Endothelial cell of umbilical vein (primary cell): ENCODE results near the gene GALNT2. TPM values are rescaled to one million over a fixed set of nuclear protein-coding genes. Genes with fewer than 3 reads are reported as not detected.

Source experiments
- BruUV-seq: library from RNA; stranded (reverse); fragments of 400-500 nt; replicated peaks from 2 replicates; lab custom pipeline; 2021; lab: Mats Ljungman, UMichigan
- CTCF ChIA-PET: fragments of 300-600, 350-600 bp; sonication (Branson Sonifier 250); formaldehyde crosslinking; loops from one replicate; lab custom pipeline; 2021; ENCODE audit warnings: antibody characterized with exemption, inconsistent platforms; lab: Charles Lee
- POLR2A ChIA-PET: fragments of 300-600, 350-600 bp; sonication (Branson Sonifier 250); formaldehyde crosslinking; loops from one replicate; lab custom pipeline; 2021; ENCODE audit warnings: antibody characterized with exemption, inconsistent platforms; lab: Charles Lee
- DNase-seq: peaks from one replicate; pipeline ENCODE4 v3.0.0-alpha.2; 2011; ENCODE audit warnings: low read depth, low spot score
- FAIRE-seq: peaks from 2 replicates; lab custom pipeline; 2011; peaks lifted over from hg19 to GRCh38; lab: Jason Lieb, UNC
- H2AFZ ChIP-seq: 2 replicates; pipeline ENCODE4 v1.6.0; 2012; ENCODE audit warnings: low read depth, low read length, control low read depth, inconsistent platforms
- H3K27ac ChIP-seq: 2 replicates; pipeline ENCODE4 v1.5.1; 2011; ENCODE audit warnings: low read depth, mild to moderate bottlenecking, control low read depth, low read length, moderate library complexity; ENCODE audit not compliant: insufficient read depth
- H3K27me3 ChIP-seq, 2 experiments: 2 replicates each; pipeline versions ENCODE4 v1.6.0 to v1.6.1; 2011; ENCODE audit warnings: low read length in 2 of 2, mixed read lengths in 1 of 2; ENCODE audit not compliant: control insufficient read depth in 2 of 2, insufficient read depth in 2 of 2
- H3K36me3 ChIP-seq, 2 experiments: 2 replicates in 1 of 2; 3 replicates in 1 of 2; pipeline ENCODE4 v1.5.1; 2011; ENCODE audit warnings: low read length in 2 of 2, mild to moderate bottlenecking in 1 of 2, moderate library complexity in 1 of 2; ENCODE audit not compliant: control insufficient read depth in 2 of 2, insufficient read depth in 2 of 2; ENCODE audit errors: extremely low read depth in 1 of 2
- H3K4me1 ChIP-seq: 3 replicates; pipeline ENCODE4 v1.5.1; 2011; ENCODE audit warnings: mild to moderate bottlenecking, low read length; ENCODE audit not compliant: control insufficient read depth, insufficient read depth; ENCODE audit errors: extremely low read depth
- H3K4me2 ChIP-seq: 2 replicates; pipeline ENCODE4 v1.6.1; 2011; ENCODE audit warnings: low read length, control low read depth, mixed read lengths; ENCODE audit not compliant: insufficient read depth
- H3K4me3 ChIP-seq, 3 experiments: fragments of 200-600 bp in 1 of 3; sonication (generic), shearing (Covaris generic) in 1 of 3; replicated peaks in 1 of 3; 2 replicates each; pipeline ENCODE4 v1.5.1; 2011 to 2016; ENCODE audit warnings: control low read depth in 3 of 3, low read length in 3 of 3, mild to moderate bottlenecking in 2 of 3, inconsistent platforms in 1 of 3, low read depth in 1 of 3, moderate library complexity in 1 of 3; ENCODE audit not compliant: insufficient read depth in 1 of 3
- H3K79me2 ChIP-seq: 2 replicates; pipeline ENCODE4 v1.6.0; 2012; ENCODE audit warnings: low read length, inconsistent platforms; ENCODE audit not compliant: control insufficient read depth, insufficient read depth
- H3K9ac ChIP-seq: replicated peaks from 2 replicates; pipeline ENCODE3; 2011; ENCODE audit warnings: low read length, control low read depth; ENCODE audit not compliant: insufficient read depth; ENCODE audit errors: extremely low read depth
- H3K9me1 ChIP-seq: replicated peaks from 3 replicates; pipeline ENCODE4 v1.6.0; 2011; ENCODE audit warnings: mild to moderate bottlenecking, low read length; ENCODE audit not compliant: control insufficient read depth, insufficient read depth; ENCODE audit errors: extremely low read depth
- H3K9me3 ChIP-seq: replicated peaks from 2 replicates; pipeline ENCODE4 v1.5.1; 2012; ENCODE audit warnings: low read length, inconsistent platforms; ENCODE audit not compliant: control insufficient read depth, insufficient read depth
- H4K20me1 ChIP-seq: replicated peaks from 2 replicates; pipeline ENCODE3; 2011; ENCODE audit warnings: mild to moderate bottlenecking, low read length; ENCODE audit not compliant: control insufficient read depth, insufficient read depth; ENCODE audit errors: extremely low read depth
- EZH2 ChIP-seq: IDR thresholded peaks from 2 replicates; pipeline ENCODE4 v1.6.1; 2012; ENCODE audit warnings: borderline replicate concordance, low read depth, mild to moderate bottlenecking, moderate library complexity, low read length, inconsistent platforms; ENCODE audit not compliant: severe bottlenecking
- FOS ChIP-seq: IDR thresholded peaks from 2 replicates; pipeline ENCODE4 v1.6.1; 2011; ENCODE audit warnings: mild to moderate bottlenecking, low read length, moderate library complexity, borderline replicate concordance; ENCODE audit not compliant: insufficient read depth
- GATA2 ChIP-seq: IDR thresholded peaks from 2 replicates; pipeline ENCODE4 v1.7.0; 2011; ENCODE audit warnings: low read depth, mild to moderate bottlenecking, moderate library complexity, mixed read lengths, low read length; ENCODE audit not compliant: insufficient read length, insufficient read depth
- JUN ChIP-seq: IDR thresholded peaks from 2 replicates; pipeline ENCODE4 v1.6.1; 2011; ENCODE audit warnings: borderline replicate concordance, low read depth; ENCODE audit not compliant: insufficient read length, insufficient read depth
- MYC ChIP-seq: IDR thresholded peaks from one replicate; pipeline ENCODE4 v1.6.1; 2011; ENCODE audit warnings: mild to moderate bottlenecking, low read depth, low read length
- POLR2A ChIP-seq: IDR thresholded peaks from 2 replicates; pipeline ENCODE4 v1.6.1; 2012; ENCODE audit warnings: low read depth, mild to moderate bottlenecking, control low read depth, low read length
- POLR2AphosphoS5 ChIP-seq: IDR thresholded peaks from 2 replicates; pipeline ENCODE4 v1.6.1; 2012; ENCODE audit warnings: low read depth, mild to moderate bottlenecking, control low read depth, low read length, moderate library complexity; ENCODE audit not compliant: insufficient read depth
- dilution Hi-C: fragments of 300-500 bp; cut with MboI; formaldehyde crosslinking; loops from one replicate; pipeline ENCODE4 v1.15.0; 2019; ENCODE audit warnings: low sequenced_read_pairs; ENCODE audit not compliant: extremely low pct_ligation_motif_present
- intact Hi-C: fragments of 100-400 bp; cut with micrococcal nuclease; formaldehyde crosslinking; loops from one replicate; pipeline ENCODE4 v1.10.0; 2022
- polyA plus RNA-seq, 4 experiments: library from polyadenylated mRNA; depleted of rRNA in 3 of 4; stranded (reverse) in 3 of 4; unstranded in 1 of 4; fragments of >200 nt; gene quantifications; 2 replicates each; pipeline versions ENCODE4 v1.2.1 to v1.2.3, GENCODE V29; 2011 to 2012; ENCODE audit warnings: missing spikeins in 1 of 4
- total RNA-seq: library from RNA; stranded (reverse); gene quantifications from 2 replicates; pipeline ENCODE4 v1.2.3, GENCODE V29; 2021
- TF ChIP-seq, protein P1 (sequence below): IDR thresholded peaks from 2 replicates; pipeline ENCODE4 v1.6.1; 2011; ENCODE audit not compliant: insufficient read depth, insufficient read length
- TF ChIP-seq, protein P2 (sequence below), 2 donors: IDR thresholded peaks; 1 replicate in 1 of 2; 2 replicates in 1 of 2; pipeline ENCODE4 v1.5.1; 2011; ENCODE audit warnings: low read length in 2 of 2, mild to moderate bottlenecking in 2 of 2, moderate library complexity in 2 of 2, control low read depth in 1 of 2, inconsistent platforms in 1 of 2, low read depth in 1 of 2; ENCODE audit not compliant: insufficient read depth in 1 of 2; ENCODE audit errors: extremely low read depth in 1 of 2

GALNT2 gene
- total and polyA plus RNA-seq, 2 donors (not counting 3 experiments of a cell fraction or from before 2014, with no cell fraction given) = 56.3 to 77.5 TPM

- H3K4me2 ChIP-seq = peak overlapping the region; percentile 48
- FAIRE-seq = peak; percentile 91
- H3K27ac ChIP-seq = peak overlapping the region; percentile 65
- no peaks in the 10 kb centered on the region for H3K36me3 ChIP-seq
- no peak overlapping the region for H3K4me3 ChIP-seq
- no peaks in the 10 kb centered on the region for H3K27me3 ChIP-seq
- no peaks in the 10 kb centered on the region for H3K9me3 ChIP-seq
- TSS peak; percentile 14 for BruUV-seq
- peaks cover 9% of the 10 kb centered on the region for H3K79me2 ChIP-seq
- peak overlapping the region; percentile 24 for H2AFZ ChIP-seq
- H3K9ac ChIP-seq = peak overlapping the region; percentile 24
- peak; percentile 72 for DNase-seq
- H3K4me1 ChIP-seq = peaks cover 10% of the 10 kb centered on the region
- H4K20me1 ChIP-seq = no peaks in the 10 kb centered on the region
- dilution Hi-C loops = no loop called here
- ChIA-PET POLR2A (no interaction called here), CTCF (interaction anchor here (1.2 to 1.8 kb wide), 3 partner anchors 9 to 92 kb away, joined by 3 to 9 read pairs (median 3); no protein-coding TSS in a partner anchor)
- intact Hi-C loops = no loop called here
- TF ChIP-seq POLR2AphosphoS5 = no peak
- TF ChIP-seq FOS = peak; percentile 73
- TF ChIP-seq POLR2A = no peak
- TF ChIP-seq GATA2 = peak; percentile 49
- peak; percentile 4 for TF ChIP-seq JUN
- no peaks in the 10 kb centered on the region for H3K9me1 ChIP-seq
Measured at GRCh38 chr1:230113593-230114236, 46.7 kb downstream of the GALNT2 start.

- CTCF ChIA-PET = interaction anchor here (1.2 to 1.8 kb wide), 3 partner anchors 10 to 92 kb away, joined by 3 to 9 read pairs (median 3); no protein-coding TSS in a partner anchor
- BruUV-seq = no TSS peak
- POLR2A ChIA-PET = no interaction called here
Measured at GRCh38 chr1:230114237-230114651, 47.2 kb downstream of the GALNT2 start.

More at GRCh38 chr1:230114237-230114651, 47.2 kb downstream of the GALNT2 start:
- no peak overlapping the region for H2AFZ ChIP-seq
- H3K36me3 ChIP-seq = no peaks in the 10 kb centered on the region
- dilution Hi-C loops (no loop called here), intact Hi-C loops (no loop called here)
- FAIRE-seq (no peak), DNase-seq (no peak)
- TF ChIP-seq, protein P1, sequence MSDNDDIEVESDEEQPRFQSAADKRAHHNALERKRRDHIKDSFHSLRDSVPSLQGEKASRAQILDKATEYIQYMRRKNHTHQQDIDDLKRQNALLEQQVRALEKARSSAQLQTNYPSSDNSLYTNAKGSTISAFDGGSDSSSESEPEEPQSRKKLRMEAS = no peak
- no peak for TF ChIP-seq POLR2A
- TF ChIP-seq POLR2AphosphoS5 = no peak
- TF ChIP-seq EZH2 = no peak
- TF ChIP-seq, protein P2, sequence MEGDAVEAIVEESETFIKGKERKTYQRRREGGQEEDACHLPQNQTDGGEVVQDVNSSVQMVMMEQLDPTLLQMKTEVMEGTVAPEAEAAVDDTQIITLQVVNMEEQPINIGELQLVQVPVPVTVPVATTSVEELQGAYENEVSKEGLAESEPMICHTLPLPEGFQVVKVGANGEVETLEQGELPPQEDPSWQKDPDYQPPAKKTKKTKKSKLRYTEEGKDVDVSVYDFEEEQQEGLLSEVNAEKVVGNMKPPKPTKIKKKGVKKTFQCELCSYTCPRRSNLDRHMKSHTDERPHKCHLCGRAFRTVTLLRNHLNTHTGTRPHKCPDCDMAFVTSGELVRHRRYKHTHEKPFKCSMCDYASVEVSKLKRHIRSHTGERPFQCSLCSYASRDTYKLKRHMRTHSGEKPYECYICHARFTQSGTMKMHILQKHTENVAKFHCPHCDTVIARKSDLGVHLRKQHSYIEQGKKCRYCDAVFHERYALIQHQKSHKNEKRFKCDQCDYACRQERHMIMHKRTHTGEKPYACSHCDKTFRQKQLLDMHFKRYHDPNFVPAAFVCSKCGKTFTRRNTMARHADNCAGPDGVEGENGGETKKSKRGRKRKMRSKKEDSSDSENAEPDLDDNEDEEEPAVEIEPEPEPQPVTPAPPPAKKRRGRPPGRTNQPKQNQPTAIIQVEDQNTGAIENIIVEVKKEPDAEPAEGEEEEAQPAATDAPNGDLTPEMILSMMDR (IDR thresholded peaks at IDR 0.05; ENCODE audit: extremely low read depth in 1 of 2, insufficient read depth in 1 of 2, low read depth in 1 of 2, low read length in 2 of 2) = no peak
- TF ChIP-seq MYC = no peak
- no peak for TF ChIP-seq FOS
- no peak for TF ChIP-seq JUN
- TF ChIP-seq GATA2 = no peak
- H3K9me1 ChIP-seq = no peaks in the 10 kb centered on the region
- no peaks in the 10 kb centered on the region for H3K9me3 ChIP-seq
- peak overlapping the region; percentile 48 for H3K4me2 ChIP-seq
- no peaks in the 10 kb centered on the region for H3K27me3 ChIP-seq
- H4K20me1 ChIP-seq = no peaks in the 10 kb centered on the region
- H3K4me3 ChIP-seq = no peak overlapping the region
- H3K27ac ChIP-seq = peak overlapping the region; percentile 65
- peaks cover 10% of the 10 kb centered on the region for H3K4me1 ChIP-seq
- peaks cover 10% of the 10 kb centered on the region for H3K79me2 ChIP-seq
- H3K9ac ChIP-seq = peak overlapping the region; percentile 24
